NCI-H146 treated with DMSO at 0.1 percent for 48 hours (cell line): ENCODE measurements around the gene PRR33.

ENCODE experiments used
- DNase-seq: peaks from one replicate; lab custom pipeline; 2025; ENCODE audit not compliant: unreplicated experiment; lab: John Stamatoyannopoulos, UW

PRR33 gene

GRCh38 chr11:1916986-1917522, 25.4 kb upstream of the PRR33 start:
- DNase-seq = no peak

GRCh38 chr11:1916132-1916985, 24.7 kb upstream of the PRR33 start:
- DNase-seq = no peak

- DNase-seq = no peak
Measured at GRCh38 chr11:1915795-1916131, 24.1 kb upstream of the PRR33 start.

- no peak for DNase-seq
Measured at GRCh38 chr11:1913271-1914060, 21.8 kb upstream of the PRR33 start.

- DNase-seq = no peak
Measured at GRCh38 chr11:1912289-1912878, 20.7 kb upstream of the PRR33 start.

- DNase-seq = no peak
Measured at GRCh38 chr11:1909524-1909923, 17.8 kb upstream of the PRR33 start.

- no peak for DNase-seq
Measured at GRCh38 chr11:1908618-1909017, 16.9 kb upstream of the PRR33 start.

GRCh38 chr11:1906611-1907423, 15.1 kb upstream of the PRR33 start:
- no peak for DNase-seq

- DNase-seq = no peak
Measured at GRCh38 chr11:1906181-1906580, 14.5 kb upstream of the PRR33 start.

GRCh38 chr11:1899686-1900085, 8.0 kb upstream of the PRR33 start:
- no peak for DNase-seq

- no peak for DNase-seq
Measured at GRCh38 chr11:1899090-1899489, 7.4 kb upstream of the PRR33 start.

GRCh38 chr11:1896923-1897322, 5.2 kb upstream of the PRR33 start:
- DNase-seq = no peak

- no peak for DNase-seq
Measured at GRCh38 chr11:1896468-1896867, 4.8 kb upstream of the PRR33 start.

- no peak for DNase-seq
Measured at GRCh38 chr11:1894759-1895158, 3.1 kb upstream of the PRR33 start.

- no peak for DNase-seq
Measured at GRCh38 chr11:1893581-1894359, 2.1 kb upstream of the PRR33 start.

- no peak for DNase-seq
Measured at GRCh38 chr11:1892558-1892957, 863 bp upstream of the PRR33 start.

GRCh38 chr11:1892116-1892515, 421 bp upstream of the PRR33 start:
- no peak for DNase-seq

- no peak for DNase-seq
Measured at GRCh38 chr11:1890856-1891830, 552 bp downstream of the PRR33 start.
